HL-60/S4 treated with retinoic acid at 250 ng/mL for 4 days and 3 days (cell line): Measurements from ENCODE around the gene VRK1.

Experiments
- in situ Hi-C: fragments of 300-500 bp; cut with MboI; formaldehyde crosslinking; loops from 2 replicates; pipeline ENCODE4 v1.7.0; 2022; ENCODE audit warnings: low sequenced_read_pairs

The VRK1 gene

DNA sequence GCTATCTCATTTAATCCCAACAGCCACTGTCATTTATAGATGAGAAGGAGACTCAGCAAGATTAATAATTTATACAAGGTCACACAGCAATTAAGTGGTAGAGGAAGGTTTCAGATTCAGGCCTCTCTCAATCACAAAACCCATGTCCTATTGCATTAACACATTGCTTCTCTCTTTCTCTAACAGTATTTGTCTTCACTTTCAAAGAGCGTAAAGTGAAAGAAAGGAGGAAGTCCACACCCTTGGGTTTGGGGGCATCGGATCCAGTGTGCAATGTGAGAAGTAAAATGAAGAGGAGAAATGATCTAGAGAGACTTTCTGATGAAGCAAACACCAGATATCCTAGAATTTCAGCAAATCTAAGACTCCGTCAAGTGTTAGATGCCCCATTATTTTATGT, 7.0 kb upstream of the VRK1 start:
- in situ Hi-C loops: no loop called here

DNA sequence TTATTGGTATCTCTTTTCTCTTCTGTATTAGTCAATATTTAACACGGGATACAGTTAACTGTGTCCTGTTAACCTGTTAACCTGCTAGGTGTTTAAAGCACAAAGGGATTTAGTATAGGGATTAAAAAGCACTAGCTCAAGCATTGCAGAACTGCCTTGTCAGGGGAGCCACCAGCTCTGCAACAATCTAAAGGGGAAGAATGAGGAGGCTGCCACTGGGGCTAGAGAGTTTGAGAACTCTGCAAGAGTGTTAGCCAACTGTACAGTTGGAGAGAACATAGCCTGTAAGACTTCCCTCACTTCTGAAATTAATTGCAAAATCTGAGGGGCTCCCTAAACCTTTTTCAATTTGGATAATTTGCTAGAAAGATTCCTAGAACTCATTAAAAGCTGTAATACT, 6.5 kb upstream of the VRK1 start:
- in situ Hi-C loops: no loop called here

DNA sequence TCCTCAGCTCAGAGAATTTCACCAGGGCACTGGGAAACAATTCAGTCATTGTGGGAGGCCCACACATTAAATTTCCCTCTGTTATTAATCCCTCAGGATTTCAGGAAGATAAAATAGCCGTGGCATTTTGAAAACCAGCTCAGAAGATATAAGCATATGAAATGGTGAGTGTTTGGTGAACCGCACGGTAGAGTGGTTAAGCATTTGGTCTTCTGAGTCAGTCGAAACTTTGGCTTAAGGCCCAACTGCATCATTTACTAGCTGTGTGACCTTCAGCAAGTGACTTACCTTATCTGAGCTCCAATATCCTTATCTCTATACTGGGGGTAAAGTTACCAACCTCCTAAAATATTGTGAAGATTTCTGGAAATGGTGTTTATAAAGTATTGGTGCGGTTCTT, 5.2 kb upstream of the VRK1 start:
- in situ Hi-C loops: no loop called here

DNA sequence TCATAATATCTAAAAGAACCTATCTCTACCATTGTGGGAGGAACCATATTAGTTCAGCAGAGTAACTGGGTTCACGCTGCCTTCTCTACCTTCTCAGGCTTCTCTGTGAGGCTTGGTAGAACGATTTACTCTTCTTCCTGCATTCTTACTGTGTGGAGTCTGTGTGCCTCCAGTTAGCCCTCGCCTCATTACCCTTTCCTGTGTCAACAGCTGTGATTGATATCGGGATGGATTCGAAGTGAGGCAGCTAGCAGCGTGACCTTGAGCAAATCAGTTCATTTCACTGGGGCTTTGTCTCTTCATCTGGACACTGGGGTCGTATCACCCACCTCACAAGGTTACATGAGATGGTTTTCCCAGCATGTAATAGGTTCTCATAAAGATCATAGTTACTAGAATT, 4.6 kb upstream of the VRK1 start:
- in situ Hi-C loops: no loop called here

DNA sequence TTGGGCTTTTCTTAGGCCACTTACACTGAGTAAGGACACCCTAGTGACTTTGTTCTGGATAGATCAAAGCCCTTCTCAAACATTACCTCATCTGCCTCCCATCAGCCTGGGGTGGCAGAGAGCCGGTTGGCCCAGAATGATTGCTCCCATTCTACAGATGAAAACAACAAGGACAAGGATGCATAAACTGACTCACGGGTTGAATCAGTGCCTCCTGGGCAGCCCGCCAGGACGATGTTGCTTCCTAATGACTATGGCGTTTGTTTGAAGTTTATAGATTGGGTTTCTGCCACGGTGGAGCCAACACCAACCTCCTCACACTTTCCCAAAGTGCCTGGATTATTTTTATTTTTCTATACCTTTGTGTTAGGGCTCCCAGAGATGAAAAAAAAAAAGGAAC, 3.6 kb upstream of the VRK1 start:
- in situ Hi-C loops: no loop called here

DNA sequence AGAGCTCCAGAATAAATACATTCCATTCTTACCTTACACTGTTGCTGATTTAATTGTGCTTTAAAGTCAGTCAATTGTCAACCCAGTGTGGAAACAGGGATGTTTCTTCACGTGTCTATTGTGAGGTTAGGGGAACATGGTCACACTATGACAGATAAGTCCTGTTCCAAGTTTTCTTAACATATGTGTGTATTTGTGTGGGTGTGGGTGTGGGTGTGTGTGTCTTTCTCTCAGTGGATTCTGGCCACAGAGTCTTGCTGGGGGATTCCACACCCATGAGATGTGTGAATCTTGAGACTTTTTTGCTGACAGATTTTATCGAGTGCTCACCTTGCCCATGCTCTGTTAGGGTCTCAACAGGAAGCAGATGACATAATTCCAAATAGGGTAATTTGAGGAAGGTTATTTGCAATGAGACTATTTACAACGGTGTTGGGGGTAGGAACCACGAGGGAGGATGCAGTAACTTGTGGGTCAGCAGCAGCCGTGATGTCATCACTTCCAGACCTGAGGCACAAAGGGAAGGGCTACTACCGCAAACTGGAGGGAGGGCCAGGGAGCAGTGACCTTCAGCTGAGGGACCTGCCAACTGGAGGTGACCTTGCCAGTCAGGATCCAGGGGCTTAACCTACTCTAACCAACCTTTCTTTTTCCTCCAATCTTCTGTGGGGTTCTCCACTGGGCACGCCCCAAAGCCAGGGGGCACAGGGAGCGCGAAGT, 1.9 kb upstream of the VRK1 start:
- in situ Hi-C loops: no loop called here

DNA sequence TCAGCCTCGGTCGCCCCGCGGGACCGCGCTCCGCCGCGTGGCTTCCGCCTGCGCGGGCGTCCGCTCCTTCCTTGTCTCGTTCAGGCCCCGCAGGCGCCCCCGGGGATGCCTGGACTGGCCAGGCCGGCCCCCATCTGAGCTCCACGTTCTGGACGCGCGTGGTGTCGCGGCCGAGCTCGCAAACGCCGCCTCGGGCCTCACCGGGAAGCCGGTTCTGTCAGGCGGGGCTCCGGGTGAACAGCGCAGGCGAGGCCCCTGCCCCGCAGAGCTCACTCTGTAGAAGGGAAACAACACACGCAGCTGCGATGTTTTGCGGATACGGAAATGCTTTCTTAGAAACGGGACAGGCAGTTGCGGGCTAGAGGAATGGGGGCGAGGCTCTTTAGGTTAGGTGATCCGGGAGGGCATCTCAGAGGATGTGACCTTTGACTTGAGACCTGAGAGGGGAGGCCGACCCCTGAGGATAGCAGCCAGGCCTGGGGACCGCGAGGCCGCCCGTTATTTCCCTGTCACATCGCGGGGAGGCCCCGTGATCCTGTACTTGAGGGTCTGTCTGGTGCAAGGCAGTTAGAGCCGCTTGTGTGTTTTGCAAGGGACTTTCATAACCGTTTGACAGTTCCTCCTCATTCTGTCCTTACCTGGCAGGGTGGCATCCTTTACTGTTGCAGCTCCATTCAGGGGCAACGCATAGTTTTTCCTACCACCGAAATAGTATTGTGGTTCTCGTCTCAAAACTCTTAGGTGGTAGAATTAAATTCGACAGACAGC, 584 bp downstream of the VRK1 start:
- in situ Hi-C loops: no loop called here

DNA sequence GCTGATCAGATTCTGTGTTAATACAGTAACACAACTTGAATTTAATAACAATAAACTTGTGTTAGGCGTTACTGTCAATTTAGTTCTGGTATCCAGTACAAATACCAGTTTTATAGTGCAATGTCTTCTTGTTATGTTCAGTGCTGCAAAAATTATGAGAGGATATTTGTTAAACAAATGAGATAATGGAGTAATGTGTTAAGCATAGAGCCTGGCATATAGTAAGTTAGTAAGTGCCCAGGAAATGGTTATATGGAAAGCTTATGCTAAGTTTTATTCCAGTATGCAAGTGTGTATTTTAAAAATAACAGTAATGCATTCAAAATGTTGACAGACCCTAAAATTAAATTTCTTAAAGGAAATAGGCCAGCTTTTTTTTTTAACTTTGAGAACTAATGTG, 1.8 kb downstream of the VRK1 start:
- in situ Hi-C loops: no loop called here

DNA sequence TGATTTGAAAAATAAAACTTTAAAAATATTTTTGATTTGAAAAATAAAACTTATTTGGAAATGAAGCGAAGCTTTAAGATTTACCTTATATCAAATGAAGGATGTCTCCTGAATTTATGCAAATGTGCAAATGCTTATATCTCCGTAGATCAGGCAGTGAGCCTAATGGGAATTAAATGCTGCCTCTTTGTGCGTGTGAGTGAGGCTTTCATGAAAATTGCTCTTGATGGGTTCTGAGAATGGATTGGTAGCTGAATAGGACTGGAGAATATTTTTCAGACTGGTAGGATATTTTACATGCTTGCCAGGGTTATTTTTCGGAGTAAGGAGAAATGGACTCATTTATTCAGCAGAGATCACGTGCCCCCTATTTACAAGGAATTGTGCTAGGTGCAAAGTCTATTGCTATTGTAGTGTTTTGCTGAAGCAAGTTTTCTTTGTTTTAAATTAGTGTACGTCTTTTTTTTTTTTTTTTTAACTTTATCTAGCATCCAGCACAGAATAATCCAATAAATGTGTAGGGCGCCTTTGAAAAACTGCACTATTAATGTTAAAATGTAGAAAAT, 2.4 kb downstream of the VRK1 start:
- in situ Hi-C loops: no loop called here

DNA sequence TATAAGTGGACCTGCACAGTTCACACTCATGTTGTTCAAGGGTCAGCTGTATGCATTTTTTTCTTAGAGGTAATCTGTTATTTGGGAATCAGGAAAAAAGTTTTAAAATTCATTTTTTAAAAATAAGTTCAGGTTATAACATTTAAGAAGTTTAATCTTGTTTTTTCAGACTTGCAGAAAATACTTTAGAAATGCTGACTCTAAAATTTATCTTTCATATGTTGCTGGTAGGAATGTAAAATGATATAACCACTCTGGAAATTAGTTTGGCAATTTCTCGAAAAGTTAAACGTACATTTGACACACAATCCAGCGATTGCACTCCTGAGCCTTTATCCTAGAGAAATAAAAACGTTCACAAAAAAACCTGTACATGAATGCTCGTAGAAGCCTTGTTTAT, 4.7 kb downstream of the VRK1 start:
- in situ Hi-C loops: no loop called here

DNA sequence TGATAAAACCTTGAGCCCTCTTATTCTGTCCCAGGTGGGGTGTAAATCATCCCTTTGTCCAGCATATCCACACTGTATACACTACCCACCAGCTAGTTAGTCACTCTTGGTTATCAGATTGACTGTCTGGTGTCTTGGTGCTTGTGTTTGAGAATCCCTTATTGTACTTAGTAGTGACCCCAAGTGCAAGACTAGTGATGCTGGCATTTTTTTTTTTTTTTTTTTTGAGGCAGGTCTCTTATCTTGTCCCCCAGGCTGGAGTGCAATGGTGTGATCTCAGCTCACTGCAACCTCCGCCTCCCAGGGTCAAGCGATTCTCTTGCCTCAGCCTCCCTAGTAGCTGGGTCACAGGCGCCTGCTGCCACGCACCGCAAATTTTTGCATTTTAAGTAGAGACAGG, 5.8 kb downstream of the VRK1 start:
- in situ Hi-C loops: no loop called here

DNA sequence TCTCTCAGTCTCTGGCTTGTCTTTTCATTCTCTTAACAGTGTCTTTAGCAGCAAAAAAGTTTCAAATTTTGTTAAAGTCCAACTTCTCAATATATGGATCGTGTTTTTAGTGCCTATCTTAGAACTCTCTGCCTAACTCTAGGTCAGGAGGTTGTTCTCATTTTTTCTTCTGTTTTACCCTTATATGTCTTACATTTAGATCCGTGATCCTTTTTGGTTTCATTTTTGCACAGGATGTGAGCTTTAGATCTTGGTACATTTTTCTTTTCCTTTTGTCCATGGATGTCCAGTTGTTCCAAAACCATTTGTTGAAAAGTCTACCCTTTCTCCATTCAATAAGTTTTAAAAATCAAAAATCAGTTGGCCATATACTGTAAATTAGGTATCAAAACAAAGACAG, 6.8 kb downstream of the VRK1 start:
- in situ Hi-C loops: no loop called here

DNA sequence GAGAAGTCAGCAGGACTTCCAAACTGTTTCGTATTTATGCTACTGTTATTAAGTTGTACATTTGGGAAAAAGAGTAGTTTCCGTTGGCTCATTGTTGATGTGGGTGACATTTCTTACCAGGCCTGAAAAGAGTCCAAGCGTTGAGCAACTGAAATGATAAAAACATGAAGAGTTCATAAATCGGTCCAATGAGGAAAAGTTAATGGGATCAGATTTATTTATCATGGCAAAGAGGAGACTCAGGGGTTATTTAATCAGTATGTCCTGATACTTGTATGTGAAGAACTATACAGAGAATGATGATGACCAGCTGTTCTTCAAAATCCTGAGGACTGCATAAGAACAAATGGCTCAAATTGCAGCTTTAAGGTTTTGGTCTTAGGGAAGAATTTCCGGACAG, 7.7 kb downstream of the VRK1 start:
- in situ Hi-C loops: no loop called here

DNA sequence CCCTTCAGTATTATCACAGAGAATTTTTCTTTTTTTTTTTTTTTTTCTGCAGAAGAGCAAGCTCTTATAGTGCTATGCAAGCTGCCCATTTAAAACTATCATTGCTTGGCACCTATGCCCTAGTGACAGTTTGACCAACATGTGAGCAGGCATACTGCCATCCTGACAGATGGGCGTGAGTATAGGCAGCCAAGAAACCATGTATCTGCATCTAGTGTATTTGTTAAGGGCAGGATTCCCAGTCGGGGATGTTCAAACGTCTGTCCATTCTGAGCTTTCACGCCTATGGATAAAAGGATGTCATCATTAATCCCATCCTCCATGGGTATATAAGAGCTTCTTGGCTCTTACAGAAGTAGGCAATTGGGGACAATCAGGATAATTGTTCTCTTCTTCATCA, 8.8 kb downstream of the VRK1 start:
- in situ Hi-C loops: no loop called here

DNA sequence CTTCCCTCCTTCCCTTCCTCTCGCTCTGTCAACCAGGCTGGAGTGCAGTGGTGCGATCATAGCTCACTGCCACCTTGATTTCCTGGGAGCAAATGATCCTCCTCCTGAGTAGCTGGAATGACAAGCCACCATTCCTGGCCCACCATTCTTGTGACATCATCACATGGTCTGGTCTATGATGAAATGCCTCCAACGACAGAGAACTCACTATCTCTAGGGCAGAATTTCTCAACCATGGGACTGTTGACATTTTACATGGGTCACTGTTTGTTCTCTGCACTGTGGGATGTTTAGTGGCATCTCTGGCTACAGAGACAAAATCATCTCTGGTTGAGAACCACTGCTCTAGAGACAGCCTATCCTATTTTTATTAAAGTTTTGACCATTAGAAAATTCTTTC, 9.7 kb downstream of the VRK1 start:
- in situ Hi-C loops: no loop called here

DNA sequence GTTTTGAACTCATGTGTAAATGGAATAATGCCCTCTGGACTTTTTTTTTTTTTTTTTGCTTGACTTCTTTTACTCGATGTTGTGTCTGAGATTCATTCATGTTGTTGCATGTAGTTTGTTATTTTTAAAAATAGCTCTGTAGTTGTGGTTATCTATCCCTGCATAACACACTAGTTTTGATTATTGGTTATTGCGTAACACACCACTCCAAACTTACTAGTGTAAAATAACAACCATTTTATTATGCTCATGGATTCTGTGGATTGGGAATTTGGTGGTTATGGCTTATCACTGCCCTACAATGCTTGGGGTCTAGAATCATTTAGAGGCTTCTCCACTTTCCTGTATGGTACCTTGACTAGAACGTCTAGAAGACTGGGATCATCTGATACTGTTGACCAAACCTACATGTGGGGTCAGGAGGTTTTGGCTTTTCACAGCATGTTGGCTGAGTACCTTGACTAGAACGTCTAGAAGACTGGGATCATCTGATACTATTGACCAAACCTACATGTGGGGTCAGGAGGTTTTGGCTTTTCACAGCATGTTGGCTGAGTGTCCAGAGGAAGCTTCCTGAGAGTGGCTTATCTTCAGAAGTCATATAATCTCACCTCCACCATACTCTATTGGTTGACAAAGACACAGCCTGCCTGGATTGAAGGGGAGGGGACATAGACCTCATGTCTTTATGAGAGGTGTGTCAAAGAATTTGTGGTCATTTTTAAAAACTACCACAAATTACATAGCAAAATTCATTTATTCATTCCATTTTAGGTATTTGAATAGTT, 11.6 kb downstream of the VRK1 start:
- in situ Hi-C loops: no loop called here

DNA sequence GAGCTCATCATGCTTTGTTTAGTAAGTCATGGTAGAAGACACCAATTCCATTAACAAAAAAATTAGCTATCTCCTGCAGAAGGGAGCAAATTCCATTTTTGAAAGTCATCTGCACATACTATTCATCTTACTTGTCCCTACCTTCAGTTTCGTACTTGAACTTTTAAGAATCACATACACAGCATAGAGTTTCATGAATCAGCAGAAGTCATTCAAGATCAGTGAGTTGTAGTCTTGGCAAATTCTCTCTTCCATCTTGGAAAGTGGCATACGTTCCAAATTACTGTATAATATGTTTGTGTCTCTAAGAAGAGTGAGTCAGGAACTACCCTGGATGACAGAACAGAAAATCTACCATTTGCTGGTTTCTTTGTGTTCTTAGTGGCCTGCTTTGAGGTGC, 14.1 kb downstream of the VRK1 start:
- in situ Hi-C loops: no loop called here

DNA sequence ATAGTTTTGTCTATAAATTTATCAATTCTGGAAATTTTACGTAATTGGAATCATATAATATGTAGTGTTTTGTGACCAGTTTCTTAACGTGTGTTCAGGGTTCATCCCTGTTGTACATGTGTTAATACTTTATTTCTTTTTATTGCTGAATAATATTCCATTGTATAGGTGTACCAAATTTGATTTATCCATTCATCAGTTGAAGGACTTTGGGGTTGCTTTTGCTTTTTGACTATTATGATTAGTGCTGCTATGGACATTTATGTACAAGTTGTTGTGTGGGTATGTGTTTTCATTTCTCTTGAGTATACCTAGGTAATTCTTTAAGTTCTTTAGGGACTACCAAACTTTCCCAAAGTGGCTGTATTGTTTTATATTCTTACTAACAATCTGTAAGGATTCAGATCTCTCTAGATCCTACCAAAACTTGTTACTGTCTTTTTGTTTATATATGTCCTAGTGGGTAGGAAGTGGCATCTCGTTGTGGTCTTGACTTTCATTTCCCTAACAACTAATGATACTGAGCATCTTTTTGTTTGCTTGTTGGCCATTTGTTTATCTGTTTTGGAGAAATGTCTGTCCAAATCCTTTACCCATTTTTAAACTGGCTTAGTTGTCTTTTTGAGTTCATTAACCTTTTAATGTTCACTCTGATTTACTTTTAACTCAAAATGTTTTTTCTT, 14.9 kb downstream of the VRK1 start:
- in situ Hi-C loops: no loop called here

DNA sequence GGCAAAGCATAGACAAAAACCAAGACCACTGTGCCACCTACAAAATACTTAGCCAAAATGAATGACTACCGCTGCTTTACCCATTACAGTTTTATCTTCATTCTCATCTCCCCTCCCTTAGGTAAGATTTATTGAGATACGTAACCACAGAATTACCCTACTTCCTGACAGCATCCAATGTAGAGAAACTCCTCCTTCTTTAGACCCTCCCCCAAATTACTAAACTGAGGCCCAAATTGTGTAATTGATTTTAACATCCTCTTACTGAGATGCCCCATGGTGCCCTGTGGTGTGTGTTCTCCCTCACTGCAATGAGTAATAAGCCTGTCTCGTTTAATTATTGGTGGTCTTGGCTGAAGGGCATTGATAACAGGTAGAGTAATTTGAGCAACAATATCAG, 19.1 kb downstream of the VRK1 start:
- in situ Hi-C loops: no loop called here

DNA sequence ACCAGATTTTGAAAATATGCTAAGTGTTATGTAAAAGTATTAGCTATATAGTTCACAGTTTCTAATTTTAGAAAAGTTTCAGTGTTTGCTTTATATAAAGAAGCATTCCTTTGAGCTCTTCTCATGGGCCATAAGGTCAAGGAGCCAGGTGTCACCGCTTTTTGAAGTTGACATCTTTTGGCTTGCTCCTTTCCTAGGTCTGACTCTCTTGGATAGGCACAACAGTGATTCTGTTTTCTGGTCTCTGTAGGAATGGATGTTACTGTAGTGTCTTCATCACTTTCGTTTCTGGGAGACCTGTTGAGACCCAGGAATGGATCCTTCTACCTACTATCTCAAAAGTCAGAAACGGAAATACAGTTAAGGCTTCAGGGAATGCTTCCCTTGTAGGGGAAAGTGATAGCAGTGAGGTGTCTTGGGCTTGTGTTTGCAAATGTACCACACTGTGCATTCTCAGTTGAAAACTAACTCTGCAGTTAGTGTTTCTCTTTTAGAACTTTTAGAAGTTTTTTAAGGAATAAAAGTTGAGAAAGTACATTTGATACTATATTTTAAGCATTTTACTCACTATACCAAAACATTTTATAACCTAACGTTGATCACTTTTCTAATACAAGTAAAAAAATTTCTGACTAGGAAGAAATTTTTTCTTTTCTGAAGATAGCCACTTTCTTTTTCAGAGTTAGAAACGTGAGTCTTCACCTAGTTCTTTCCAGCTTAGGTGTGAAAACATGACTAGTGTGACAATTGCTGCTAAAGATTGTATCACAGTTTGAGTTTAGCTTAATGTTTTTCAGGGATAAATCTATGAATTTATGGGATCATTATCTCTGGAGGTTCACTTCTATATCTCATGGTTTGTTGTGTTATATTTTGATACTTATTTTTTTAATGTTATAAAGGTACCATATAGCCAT, 20.8 kb downstream of the VRK1 start:
- in situ Hi-C loops: no loop called here
